HG02973 (cell line): Measurements from ENCODE around the gene ANKFN1.
"Not testable (repeated sequence)": the region's sequence is repeated elsewhere in the genome, so short reads cannot be mapped to it uniquely, and the experiment has no call there.

Experiments
- ATAC-seq: cut with Tn5 transposase; IDR thresholded peaks from one replicate; pipeline ENCODE4 v1.9.1; 2021; ENCODE audit warnings: moderate library complexity; ENCODE audit not compliant: unreplicated experiment

Gene ANKFN1

GRCh38 chr17:56288786-56289185, 135.5 kb downstream of the ANKFN1 start:
- not testable (repeated sequence) for ATAC-seq

- ATAC-seq: no peak
These were observed 136.0 kb downstream of the ANKFN1 start for GRCh38 chr17:56289321-56289720.

- no peak for ATAC-seq
These were observed 137.0 kb downstream of the ANKFN1 start for GRCh38 chr17:56290101-56290801.

- no peak for ATAC-seq
These were observed 137.5 kb downstream of the ANKFN1 start for GRCh38 chr17:56290802-56291118.

GRCh38 chr17:56291226-56291805, 138.0 kb downstream of the ANKFN1 start:
- no peak for ATAC-seq

- no peak for ATAC-seq
These were observed 138.7 kb downstream of the ANKFN1 start for GRCh38 chr17:56292010-56292409.

GRCh38 chr17:56292578-56292977, 139.3 kb downstream of the ANKFN1 start:
- ATAC-seq: no peak

GRCh38 chr17:56297184-56297583, 143.9 kb downstream of the ANKFN1 start:
- ATAC-seq: no peak

GRCh38 chr17:56298846-56299245, 145.6 kb downstream of the ANKFN1 start:
- no peak for ATAC-seq

- ATAC-seq: no peak
These were observed 146.9 kb downstream of the ANKFN1 start for GRCh38 chr17:56300144-56300543.

GRCh38 chr17:56305007-56305406, 151.7 kb downstream of the ANKFN1 start:
- ATAC-seq: no peak

GRCh38 chr17:56309897-56310296, 156.6 kb downstream of the ANKFN1 start:
- ATAC-seq: no peak

- no peak for ATAC-seq
These were observed 157.5 kb downstream of the ANKFN1 start for GRCh38 chr17:56310782-56311181.

- no peak for ATAC-seq
These were observed 159.9 kb downstream of the ANKFN1 start for GRCh38 chr17:56313201-56313600.

GRCh38 chr17:56314026-56314425, 160.8 kb downstream of the ANKFN1 start:
- no peak for ATAC-seq

- no peak for ATAC-seq
These were observed 161.8 kb downstream of the ANKFN1 start for GRCh38 chr17:56314984-56315602.

- no peak for ATAC-seq
These were observed 163.3 kb downstream of the ANKFN1 start for GRCh38 chr17:56316604-56317003.

GRCh38 chr17:56317351-56318208, 164.3 kb downstream of the ANKFN1 start:
- ATAC-seq: no peak

- ATAC-seq: peak; percentile 76
These were observed 166.3 kb downstream of the ANKFN1 start for GRCh38 chr17:56319531-56319930.

- no peak for ATAC-seq
These were observed 167.2 kb downstream of the ANKFN1 start for GRCh38 chr17:56320443-56320842.

- ATAC-seq: no peak
These were observed 169.7 kb downstream of the ANKFN1 start for GRCh38 chr17:56322991-56323390.

GRCh38 chr17:56324676-56325075, 171.4 kb downstream of the ANKFN1 start:
- ATAC-seq: no peak
